HG03354 (cell line): ENCODE measurements around the gene PSMG2.

Experiments used
- ATAC-seq: cut with Tn5 transposase; IDR thresholded peaks from one replicate; pipeline ENCODE4 v1.9.1; 2021; ENCODE audit warnings: mild to moderate bottlenecking; ENCODE audit not compliant: unreplicated experiment, poor library complexity, severe bottlenecking

PSMG2 gene

GRCh38 chr18:12702221-12703095 lies at the start of gene PSMG2, which contains the start of gene CEP76:
PSMG2 (plus strand) TSS chr18:12703042; CDS start chr18:12703108, 66 bp downstream.
CEP76 (minus strand) TSS chr18:12702723; CDS start chr18:12702548, 175 bp downstream.
- ATAC-seq, result peak; percentile 82

DNA sequence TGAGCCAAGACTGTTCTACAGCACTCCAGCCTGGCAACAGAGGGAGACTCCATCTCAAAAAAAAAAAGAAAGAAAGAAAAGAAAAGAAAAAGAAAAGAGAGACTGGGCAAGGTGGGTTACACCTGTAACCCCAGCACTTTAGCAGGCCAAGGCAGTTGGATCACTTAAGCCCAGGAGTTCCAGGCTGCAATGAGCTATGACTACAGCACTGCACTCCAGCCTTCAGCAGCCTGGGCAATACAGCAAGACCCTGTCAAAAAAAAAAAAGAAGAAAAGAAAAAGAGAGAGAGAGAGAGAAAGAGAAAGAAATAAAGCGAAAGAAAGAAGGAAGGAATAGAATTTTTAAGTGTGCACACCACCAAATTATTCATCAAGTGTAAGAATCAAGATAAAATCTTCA lies 47.9 kb upstream of the PSMG2 start:
- no peak for ATAC-seq

DNA sequence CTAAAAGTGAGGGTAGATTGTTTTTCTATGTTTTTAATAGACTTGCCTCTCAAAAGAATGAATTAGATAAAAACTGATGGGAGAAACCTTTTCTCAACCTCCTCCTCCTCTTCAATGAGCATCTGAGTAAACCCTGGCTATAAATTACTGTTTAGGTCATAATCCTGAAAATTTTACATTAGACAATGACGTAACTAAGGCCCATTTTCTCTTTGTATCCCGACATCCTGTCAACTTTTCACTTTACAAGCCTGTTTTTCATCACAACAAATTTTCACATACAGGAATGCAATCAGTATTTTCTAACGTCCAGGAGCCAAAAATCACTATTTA lies 46.3 kb upstream of the PSMG2 start:
- no peak for ATAC-seq

DNA sequence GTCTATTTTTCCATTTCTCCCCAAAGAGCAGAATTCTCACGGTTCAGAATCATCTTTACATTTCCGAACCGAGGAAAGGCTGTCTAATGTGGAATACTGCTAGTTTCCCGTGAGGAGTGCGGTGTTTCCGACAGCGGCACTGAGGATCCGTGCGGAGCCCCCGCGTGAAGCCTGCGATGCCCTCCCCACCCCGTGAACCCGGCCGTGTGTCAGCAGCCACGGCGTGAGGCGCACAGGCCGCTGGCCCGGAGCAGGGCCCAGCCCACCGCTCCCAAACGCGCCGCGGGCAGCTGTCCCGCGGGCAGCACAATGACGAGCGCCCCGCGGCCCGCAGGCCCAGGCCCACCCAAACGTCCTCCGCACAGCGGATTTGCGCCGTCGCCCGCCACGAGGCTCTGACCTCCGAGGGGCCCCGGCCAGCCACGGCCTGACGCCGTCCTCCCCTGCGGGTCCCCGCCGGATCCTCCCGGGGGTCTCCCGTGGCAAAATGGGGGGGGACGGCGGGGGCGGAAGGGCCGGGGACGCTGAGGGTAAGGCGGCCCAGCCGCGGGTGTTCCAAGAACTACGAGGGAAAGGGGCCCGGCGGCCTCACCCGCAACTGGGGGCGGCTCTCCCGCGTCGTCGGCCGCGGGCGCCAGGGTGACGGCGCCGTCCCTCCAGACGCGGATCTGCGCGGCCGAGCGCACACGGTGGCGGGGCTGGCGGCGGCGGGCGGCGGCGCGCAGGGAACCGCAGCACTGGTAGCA lies 45.7 kb upstream of the PSMG2 start:
- peak; percentile 52 for ATAC-seq

DNA sequence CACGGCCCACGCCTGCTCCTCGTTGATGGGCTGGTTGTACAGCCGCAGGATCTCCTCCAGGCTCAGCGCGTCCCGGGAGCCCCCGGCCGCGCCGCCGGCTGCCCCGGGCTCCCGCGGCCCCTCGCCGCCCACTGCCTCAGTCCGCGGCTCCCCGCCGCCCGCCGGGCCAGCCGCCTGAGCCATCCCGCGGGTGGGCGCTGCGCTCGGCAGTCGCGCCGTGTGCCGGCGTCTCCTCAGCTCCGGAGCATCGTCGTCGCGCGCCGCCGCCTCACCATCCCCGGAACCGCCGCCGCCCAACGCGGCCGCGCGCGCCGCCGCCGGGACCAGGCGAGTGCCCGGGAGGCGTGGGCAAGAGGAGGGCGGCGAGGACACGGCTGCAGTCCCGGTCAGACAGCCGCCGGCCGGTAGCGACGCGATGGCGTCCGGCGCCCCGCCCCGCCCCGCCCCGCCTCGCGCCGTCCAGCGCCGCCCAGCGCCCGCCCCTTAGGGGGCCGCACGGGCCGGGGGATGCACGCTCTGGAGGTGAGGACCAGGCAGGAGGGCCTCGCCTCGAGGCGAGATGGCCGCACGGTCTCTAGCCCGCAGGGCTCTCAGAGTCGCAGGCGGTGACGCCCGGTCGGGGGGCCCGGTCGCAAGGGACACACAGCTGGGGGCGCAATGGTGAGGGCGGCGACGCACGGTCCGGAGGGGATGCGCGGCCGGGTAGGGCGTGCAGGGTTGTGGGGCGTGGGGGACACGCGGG lies 45.0 kb upstream of the PSMG2 start, which contains the start of gene SPIRE1:
Gene SPIRE1 (minus strand): TSS at position 424 of the 742 bp plus-strand sequence. CDS start 241 bp downstream, at position 183.
- ATAC-seq, result peak; percentile 67

- ATAC-seq, result no peak
These were observed 44.3 kb upstream of the PSMG2 start for GRCh38 chr18:12658426-12659138.

GRCh38 chr18:12659904-12660605 lies 42.8 kb upstream of the PSMG2 start:
- no peak for ATAC-seq

- no peak for ATAC-seq
These were observed 34.8 kb upstream of the PSMG2 start for GRCh38 chr18:12668041-12668440.

DNA sequence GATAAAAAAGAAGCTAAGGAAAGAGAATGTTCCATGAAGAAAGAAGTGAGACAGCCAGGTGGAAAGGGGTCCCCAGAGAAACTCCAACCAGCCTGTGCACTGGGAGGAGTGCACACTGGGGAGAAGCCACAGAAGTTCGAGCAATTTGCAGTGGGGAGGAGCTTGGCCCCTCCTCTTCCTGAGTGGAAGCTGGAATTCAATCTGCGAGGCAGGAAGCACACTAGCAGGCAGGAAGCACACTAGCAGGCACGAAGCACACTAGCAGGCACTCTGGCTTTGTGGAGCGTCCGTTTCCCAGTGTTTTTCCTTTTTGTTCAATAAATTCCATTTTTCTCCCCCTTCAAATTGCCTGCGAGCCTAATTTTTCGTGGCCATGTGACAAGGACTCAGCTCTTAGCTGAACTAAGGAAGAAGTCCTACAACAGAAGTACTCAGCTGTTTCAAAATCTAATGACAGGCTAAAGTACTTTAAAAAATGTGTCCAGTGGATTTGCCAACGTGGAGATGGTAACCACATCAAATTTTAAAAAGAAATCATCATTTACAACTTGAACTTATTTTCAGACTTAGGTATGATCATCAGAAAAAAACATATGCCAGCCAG lies 23.6 kb upstream of the PSMG2 start:
- ATAC-seq, result no peak

GRCh38 chr18:12686100-12686499 lies 16.7 kb upstream of the PSMG2 start:
- ATAC-seq, result no peak

DNA sequence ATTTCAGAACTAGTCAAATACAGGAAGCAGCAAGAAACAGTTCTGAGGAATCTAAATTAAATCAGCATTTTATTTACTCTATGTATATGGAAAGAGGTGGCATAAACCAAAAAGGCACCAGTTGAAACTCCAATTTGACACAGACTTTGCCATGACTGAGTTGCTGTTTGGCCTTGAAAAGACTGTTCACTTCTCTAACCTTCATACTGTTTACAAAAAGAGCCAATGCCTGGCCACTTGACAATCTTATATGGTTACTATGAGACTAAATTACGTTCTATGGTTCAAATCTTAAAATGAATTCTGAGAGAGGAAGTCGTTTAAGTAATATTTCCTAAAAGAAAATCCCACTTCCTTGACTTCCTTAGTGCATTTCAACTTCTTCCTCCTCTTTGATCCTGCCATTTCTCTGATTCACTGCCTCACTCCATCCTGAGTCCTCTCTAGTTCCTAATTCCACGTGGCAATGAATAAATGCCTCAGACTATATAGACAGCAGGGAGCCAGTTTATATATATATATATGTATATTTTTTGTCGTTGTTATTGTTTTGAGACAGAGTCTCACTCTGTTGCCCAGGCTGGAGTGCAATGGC lies 13.5 kb upstream of the PSMG2 start:
- ATAC-seq, result no peak

- no peak for ATAC-seq
These were observed 10.6 kb upstream of the PSMG2 start for GRCh38 chr18:12692206-12692605.

DNA sequence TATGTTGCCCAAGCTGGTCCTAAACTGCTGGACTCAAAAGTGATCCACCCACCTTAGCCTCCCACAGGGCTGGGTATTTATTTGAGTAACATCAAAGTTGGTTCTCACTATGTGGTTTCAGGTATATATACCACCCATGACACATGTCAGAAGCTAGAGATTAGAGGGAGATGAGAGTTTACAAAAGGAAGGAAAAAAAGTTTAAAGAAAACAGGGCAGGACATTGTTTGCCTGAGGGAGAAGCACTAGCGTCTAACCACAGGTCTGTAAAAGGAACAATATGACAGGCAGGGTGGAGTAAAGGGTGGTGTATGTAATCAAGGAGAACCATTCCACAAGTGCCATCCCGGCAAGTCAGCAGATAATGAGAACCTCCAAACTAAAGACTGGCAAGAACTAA lies 8.8 kb upstream of the PSMG2 start:
- no peak for ATAC-seq

- no peak for ATAC-seq
These were observed 3.1 kb upstream of the PSMG2 start for GRCh38 chr18:12699747-12700146.

GRCh38 chr18:12701161-12701560 lies 1.7 kb upstream of the PSMG2 start:
- no peak for ATAC-seq

DNA sequence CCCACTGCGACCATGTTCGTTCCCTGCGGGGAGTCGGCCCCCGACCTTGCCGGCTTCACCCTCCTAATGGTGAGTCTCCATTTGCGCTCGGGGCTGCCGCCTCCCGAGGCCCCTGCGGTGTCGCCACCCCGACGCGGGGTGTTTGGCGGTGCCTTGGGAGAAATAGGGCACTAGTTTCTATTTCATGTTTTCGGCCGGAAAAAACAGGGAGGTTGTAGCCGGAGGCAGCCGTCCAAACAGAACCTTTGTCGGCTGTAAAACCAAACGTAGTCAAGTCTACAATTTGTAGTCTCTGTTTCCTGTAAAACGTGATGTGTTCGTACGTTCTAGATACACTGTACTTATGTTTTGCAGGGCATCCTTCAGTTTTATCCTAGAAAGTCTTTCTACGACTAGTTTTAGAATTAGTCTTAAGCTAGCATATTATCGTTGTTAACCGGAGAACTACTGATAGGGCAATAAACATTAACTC lies 290 bp downstream of the PSMG2 start:
- peak; percentile 45 for ATAC-seq

- ATAC-seq, result no peak
These were observed 822 bp downstream of the PSMG2 start for GRCh38 chr18:12703664-12704063.

DNA sequence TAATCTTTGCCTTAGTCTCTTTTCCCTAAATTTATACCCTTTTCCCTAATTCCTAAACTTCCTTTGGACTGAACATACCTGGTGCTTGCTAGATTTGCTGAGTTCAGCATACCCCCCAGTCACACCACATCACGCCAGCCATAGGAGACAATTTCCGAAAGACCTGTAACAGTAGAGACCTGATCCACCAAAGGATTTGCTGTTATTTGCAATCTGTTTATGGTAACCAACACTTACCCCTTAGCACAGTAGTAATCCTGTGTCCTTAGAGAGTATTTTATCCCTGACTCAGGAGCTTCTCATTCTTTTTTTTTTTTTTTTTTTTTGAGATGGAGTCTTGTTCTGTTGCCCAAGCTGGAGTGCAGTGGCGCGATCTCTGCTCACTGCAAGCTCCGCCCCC lies 8.6 kb downstream of the PSMG2 start:
- ATAC-seq, result no peak
